OCI-LY3 (cell line): ENCODE measurements around the gene PUM1.
"Not testable (repeated sequence)": the region's sequence is repeated elsewhere in the genome, so short reads cannot be mapped to it uniquely, and the experiment has no call there.

Experiments used
- H2AFZ ChIP-seq: fragments of 200-600, 300-600 bp; shearing (Covaris generic); 2 replicates; pipeline ENCODE4 v1.6.0; 2014; ENCODE audit warnings: antibody characterized with exemption, low read depth, low read length
- H3K27ac ChIP-seq: fragments of 200-600, 300-600 bp; sonication (generic); 2 replicates; pipeline ENCODE4 v1.5.1; 2014; ENCODE audit warnings: mild to moderate bottlenecking, low read length, moderate library complexity, mixed read lengths
- H3K27me3 ChIP-seq: fragments of 200-600, 300-600 bp; sonication (generic); 2 replicates; pipeline ENCODE4 v1.6.1; 2014; ENCODE audit warnings: low read depth, low read length, mixed read lengths
- H3K36me3 ChIP-seq: fragments of 200-600, 300-600 bp; sonication (generic); replicated peaks from 2 replicates; pipeline ENCODE3; 2014; ENCODE audit warnings: low read depth, low read length, mixed read lengths
- H3K4me1 ChIP-seq: fragments of 300-600, 200-600 bp; sonication (generic); 2 replicates; pipeline ENCODE4 v1.6.1; 2014; ENCODE audit warnings: low read length, mixed read lengths
- H3K4me2 ChIP-seq: fragments of 200-600, 300-600 bp; sonication (generic); 2 replicates; pipeline ENCODE4 v1.6.1; 2014; ENCODE audit warnings: low read length, mixed read lengths
- H3K4me3 ChIP-seq: fragments of 300-600, 200-600 bp; sonication (generic); 2 replicates; pipeline ENCODE4 v1.5.1; 2014; ENCODE audit warnings: antibody characterized with exemption, mild to moderate bottlenecking, low read length, moderate library complexity
- H3K79me2 ChIP-seq: fragments of 300-600, 200-600 bp; shearing (Covaris generic); 2 replicates; pipeline ENCODE4 v1.6.1; 2014; ENCODE audit warnings: mild to moderate bottlenecking, low read length, mixed read lengths
- H3K9ac ChIP-seq: fragments of 300-600, 200-600 bp; shearing (Covaris generic); 2 replicates; pipeline ENCODE4 v1.6.0; 2014; ENCODE audit warnings: mild to moderate bottlenecking, low read length, moderate library complexity
- H3K9me3 ChIP-seq: fragments of 200-600, 300-600 bp; shearing (Covaris generic); 2 replicates; pipeline ENCODE4 v1.6.1; 2014; ENCODE audit warnings: low read length, mixed read lengths; ENCODE audit not compliant: insufficient read depth
- H4K20me1 ChIP-seq: fragments of 200-600, 300-600 bp; sonication (generic); 2 replicates; pipeline ENCODE4 v1.6.1; 2016; ENCODE audit warnings: low read length, mixed read lengths; ENCODE audit not compliant: insufficient read depth
- CTCF ChIP-seq: fragments of 200-600, 300-600 bp; sonication (generic); IDR thresholded peaks from 2 replicates; pipeline ENCODE4 v1.5.1; 2014; ENCODE audit warnings: antibody characterized with exemption, low read length, low read depth
- EZH2phosphoT487 ChIP-seq: fragments of 200-600 bp; shearing (Covaris generic); IDR thresholded peaks from 2 replicates; pipeline ENCODE4 v1.6.1; 2018; ENCODE audit warnings: antibody characterized with exemption, mixed run types, low read depth

The PUM1 gene

GRCh38 chr1:31099293-31100032 is 33.9 kb upstream of the PUM1 start:
- H3K27me3 ChIP-seq = no peaks in the 10 kb centered on the region
- no peak overlapping the region for H3K4me2 ChIP-seq
- TF ChIP-seq EZH2phosphoT487 (no peak), CTCF (no peak)
- H3K9ac ChIP-seq = no peak overlapping the region
- no peak overlapping the region for H3K27ac ChIP-seq
- no peaks in the 10 kb centered on the region for H3K79me2 ChIP-seq
- no peaks in the 10 kb centered on the region for H3K4me1 ChIP-seq
- H3K4me3 ChIP-seq = no peak overlapping the region
- no peak overlapping the region for H2AFZ ChIP-seq
- H3K9me3 ChIP-seq = no peaks in the 10 kb centered on the region
- H3K36me3 ChIP-seq = no peaks in the 10 kb centered on the region
- no peaks in the 10 kb centered on the region for H4K20me1 ChIP-seq

GRCh38 chr1:31095985-31096384 is 30.5 kb upstream of the PUM1 start:
- H3K79me2 ChIP-seq = no peaks in the 10 kb centered on the region
- no peaks in the 10 kb centered on the region for H3K4me1 ChIP-seq
- H2AFZ ChIP-seq = no peak overlapping the region
- no peak overlapping the region for H3K4me2 ChIP-seq
- no peaks in the 10 kb centered on the region for H3K27me3 ChIP-seq
- no peak overlapping the region for H3K27ac ChIP-seq
- no peaks in the 10 kb centered on the region for H3K36me3 ChIP-seq
- H4K20me1 ChIP-seq = no peaks in the 10 kb centered on the region
- TF ChIP-seq EZH2phosphoT487 (no peak), CTCF (no peak)
- no peak overlapping the region for H3K9ac ChIP-seq
- H3K9me3 ChIP-seq = no peaks in the 10 kb centered on the region
- no peak overlapping the region for H3K4me3 ChIP-seq

- Histone ChIP-seq H3K36me3 (no peaks in the 10 kb centered on the region), H3K4me3 (no peak overlapping the region), H2AFZ (no peak overlapping the region), H3K9me3 (no peaks in the 10 kb centered on the region), H3K4me1 (no peaks in the 10 kb centered on the region), H3K27me3 (no peaks in the 10 kb centered on the region), H4K20me1 (no peaks in the 10 kb centered on the region), H3K79me2 (no peaks in the 10 kb centered on the region), H3K9ac (no peak overlapping the region), H3K27ac (no peak overlapping the region), H3K4me2 (no peak overlapping the region)
- TF ChIP-seq EZH2phosphoT487 = no peak
- no peak for TF ChIP-seq CTCF
Observed at GRCh38 chr1:31095298-31095981, 29.9 kb upstream of the PUM1 start.

GRCh38 chr1:31088081-31088480 is 22.6 kb upstream of the PUM1 start:
- not testable (repeated sequence) for H3K9ac ChIP-seq

More at GRCh38 chr1:31088081-31088480, 22.6 kb upstream of the PUM1 start:
- not testable (repeated sequence) for H3K4me3 ChIP-seq, H3K27ac ChIP-seq, H3K4me1 ChIP-seq, H2AFZ ChIP-seq, H4K20me1 ChIP-seq, H3K79me2 ChIP-seq, H3K4me2 ChIP-seq, H3K9me3 ChIP-seq, H3K36me3 ChIP-seq, H3K27me3 ChIP-seq
